Activated CD8-positive, alpha-beta memory T cell treated with anti-CD3 and anti-CD28 coated beads, Interleukin-2, amount 50 U/mL, for 1 hour (primary cell): Measurements from ENCODE around the gene SLC44A4.

Experiments
- DNase-seq: peaks from one replicate; pipeline ENCODE4 v3.0.0-alpha.2; 2020; ENCODE audit errors: extremely low read depth

SLC44A4 gene

GRCh38 chr6:31901415-31901952 lies 22.7 kb upstream of the SLC44A4 start:
- DNase-seq: no peak

- no peak for DNase-seq
Observed at GRCh38 chr6:31900917-31901414, 22.2 kb upstream of the SLC44A4 start.

- no peak for DNase-seq
Observed at GRCh38 chr6:31899882-31900722, 21.3 kb upstream of the SLC44A4 start.

- no peak for DNase-seq
Observed at GRCh38 chr6:31899215-31899614, 20.4 kb upstream of the SLC44A4 start.

- DNase-seq: no peak
Observed at GRCh38 chr6:31898383-31899011, 19.7 kb upstream of the SLC44A4 start.

- no peak for DNase-seq
Observed at GRCh38 chr6:31897612-31898382, 19.0 kb upstream of the SLC44A4 start, which contains the start of gene EHMT2. Gene EHMT2 (minus strand): TSS chr6:31897698. CDS start chr6:31897677, 21 bp downstream.

- DNase-seq: no peak
Observed at GRCh38 chr6:31896856-31897611, 18.2 kb upstream of the SLC44A4 start.

GRCh38 chr6:31896493-31896855 lies 17.7 kb upstream of the SLC44A4 start:
- no peak for DNase-seq

GRCh38 chr6:31892821-31893220 lies 14.0 kb upstream of the SLC44A4 start:
- no peak for DNase-seq

GRCh38 chr6:31889331-31889972 lies 10.7 kb upstream of the SLC44A4 start:
- DNase-seq: no peak

GRCh38 chr6:31888276-31889258 lies 9.8 kb upstream of the SLC44A4 start:
- DNase-seq: no peak

GRCh38 chr6:31887173-31888007 lies 8.6 kb upstream of the SLC44A4 start:
- no peak for DNase-seq

- no peak for DNase-seq
Observed at GRCh38 chr6:31886541-31886991, 7.8 kb upstream of the SLC44A4 start.

- no peak for DNase-seq
Observed at GRCh38 chr6:31884528-31885035, 5.8 kb upstream of the SLC44A4 start.

- no peak for DNase-seq
Observed at GRCh38 chr6:31883676-31884075, 4.9 kb upstream of the SLC44A4 start.

- DNase-seq: no peak
Observed at GRCh38 chr6:31882344-31882743, 3.5 kb upstream of the SLC44A4 start.

GRCh38 chr6:31881136-31881859 lies 2.5 kb upstream of the SLC44A4 start:
- no peak for DNase-seq

- no peak for DNase-seq
Observed at GRCh38 chr6:31880616-31881015, 1.8 kb upstream of the SLC44A4 start.
